ENCODE results near the gene IRF2BP2. TPM values are rescaled to one million over a fixed set of nuclear protein-coding genes. Genes with fewer than 3 reads are reported as not detected.
"Not testable (repeated sequence)": the region's sequence is repeated elsewhere in the genome, so short reads cannot be mapped to it uniquely, and the experiment has no call there.

IRF2BP2 gene
- total and polyA plus RNA-seq, 4 donors: 36.9 to 148 (median 107) TPM

DNA sequence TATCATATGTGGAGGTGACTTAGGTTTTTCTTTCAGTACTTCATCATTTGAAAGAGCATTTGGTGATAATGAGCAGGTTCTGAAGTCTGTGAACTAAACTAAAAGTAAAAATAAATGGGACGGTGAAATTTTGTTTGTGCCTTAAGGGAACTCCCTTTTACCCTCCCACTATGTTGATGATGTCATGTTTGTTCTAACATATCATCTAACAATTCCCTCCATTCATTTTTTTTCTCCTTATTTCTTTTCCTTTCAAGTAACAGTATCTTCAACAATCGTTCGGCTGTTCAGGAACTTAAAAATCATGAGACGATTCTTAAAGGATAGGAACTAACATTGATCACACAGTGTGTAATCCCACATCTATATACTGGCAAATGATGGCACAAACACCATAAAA is 30.0 kb upstream of the IRF2BP2 start:
- DNase-seq (no peak), ATAC-seq (ENCODE audit: low FRiP score) (no peak)
- H3K27ac ChIP-seq (ENCODE audit: low read depth in 1 of 2, low read length in 2 of 2): no peak overlapping the region
- no peaks in the 10 kb centered on the region for H3K9me3 ChIP-seq (ENCODE audit: control insufficient read depth, low read length)
- intact Hi-C loops (cut with DNase I): no loop called here
- H3K27me3 ChIP-seq (ENCODE audit: control insufficient read depth in 1 of 2, insufficient read depth in 2 of 2, low read length in 1 of 2): no peaks in the 10 kb centered on the region
- 84 to 87% methylated on average over 4 of the region's 4 CpGs for WGBS, 2 donors
- no peaks in the 10 kb centered on the region for H3K4me1 ChIP-seq (ENCODE audit: control insufficient read depth in 1 of 2, insufficient read depth in 2 of 2, low read length in 2 of 2)
- H3K4me3 ChIP-seq (ENCODE audit: low read length in 2 of 2): no peak overlapping the region
- no peaks in the 10 kb centered on the region for H3K36me3 ChIP-seq (ENCODE audit: control insufficient read depth in 1 of 2, insufficient read depth in 2 of 2, low read length in 1 of 2)

DNA sequence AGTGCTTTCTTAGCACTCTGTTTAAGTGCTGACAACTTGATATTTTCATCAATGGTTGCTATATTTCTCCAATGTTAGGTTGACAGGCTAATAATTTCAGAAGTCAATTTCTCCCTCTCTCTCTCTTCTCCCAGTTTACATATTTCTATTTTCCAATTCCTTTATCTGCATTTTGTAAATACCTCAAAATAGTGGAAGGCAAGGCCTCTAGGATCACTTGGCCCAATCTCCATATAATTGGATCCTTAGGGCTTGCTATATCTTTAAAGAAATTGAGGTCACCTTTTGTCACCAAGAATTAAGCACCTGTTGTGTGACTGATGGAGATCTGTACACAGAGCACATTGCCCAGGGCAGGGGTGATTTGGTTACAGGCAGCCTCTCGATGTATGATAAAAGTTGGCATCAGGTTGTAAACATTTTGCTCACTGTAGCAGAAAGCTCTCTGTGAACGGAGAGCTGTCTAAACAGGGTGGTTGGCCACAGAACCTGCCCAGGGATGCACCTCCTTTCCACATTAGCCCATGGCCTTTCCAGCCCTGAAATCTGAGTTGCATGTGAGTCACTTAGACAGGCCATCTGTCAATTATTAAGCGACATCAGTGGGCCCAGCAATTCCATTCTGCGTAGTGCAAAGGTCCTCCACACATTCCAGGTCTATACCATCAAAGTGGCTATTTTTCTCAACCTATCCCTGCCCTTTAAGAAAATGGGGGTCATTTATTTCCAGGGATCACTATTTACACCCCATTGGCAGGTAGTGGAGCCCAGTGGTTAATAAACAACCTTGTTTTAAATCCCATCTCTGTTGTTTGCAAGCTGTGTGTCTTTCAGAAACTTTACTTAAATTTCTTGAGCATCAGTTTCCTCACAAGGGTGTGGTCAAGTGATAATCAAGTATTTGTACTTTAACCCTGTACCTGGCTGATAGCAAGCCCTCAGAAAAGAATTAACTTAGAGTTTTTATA is 29.1 kb upstream of the IRF2BP2 start:
- WGBS, 2 donors: 93% methylated on average over 4 of the region's 4 CpGs
- intact Hi-C loops (cut with DNase I): no loop called here

DNA sequence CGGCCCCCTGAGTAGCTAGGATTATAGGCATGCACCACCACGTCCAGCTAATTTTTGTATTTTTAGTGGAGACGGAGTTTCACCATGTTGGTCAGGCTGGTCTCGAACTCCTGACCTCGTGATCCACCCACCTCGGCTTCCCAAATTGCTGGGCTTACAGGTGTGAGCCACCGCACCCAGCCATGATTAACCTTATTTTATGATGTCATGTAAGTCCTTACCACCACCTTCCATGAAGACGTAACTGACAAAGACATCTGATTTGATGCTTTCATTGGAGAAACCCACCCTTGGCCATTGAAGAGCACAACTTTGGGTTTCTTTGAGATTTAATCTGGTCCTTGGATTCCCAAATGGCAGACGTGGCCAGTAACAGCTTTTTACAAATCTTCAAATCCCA is 24.9 kb upstream of the IRF2BP2 start:
- not testable (repeated sequence) for H3K27ac ChIP-seq (ENCODE audit: low read depth in 1 of 2, low read length in 2 of 2); ATAC-seq (ENCODE audit: low FRiP score); H3K27me3 ChIP-seq (ENCODE audit: control insufficient read depth in 1 of 2, insufficient read depth in 2 of 2, low read length in 1 of 2); H3K4me1 ChIP-seq (ENCODE audit: control insufficient read depth in 1 of 2, insufficient read depth in 2 of 2, low read length in 2 of 2); H3K36me3 ChIP-seq (ENCODE audit: control insufficient read depth in 1 of 2, insufficient read depth in 2 of 2, low read length in 1 of 2); H3K9me3 ChIP-seq (ENCODE audit: control insufficient read depth, low read length); DNase-seq; H3K4me3 ChIP-seq (ENCODE audit: low read length in 2 of 2)
- 88 to 96% methylated on average over 9 of the region's 9 CpGs for WGBS, 2 donors
- intact Hi-C loops (cut with DNase I): loop anchor here in 1 of 2 donors (5.0 kb wide), 1 partner anchor 37 kb away; no protein-coding TSS in a partner anchor

More for the DNA sequence above, 29.1 kb upstream of the IRF2BP2 start:
- no peaks in the 10 kb centered on the region for H3K27me3 ChIP-seq (ENCODE audit: control insufficient read depth in 1 of 2, insufficient read depth in 2 of 2, low read length in 1 of 2)
- H3K4me3 ChIP-seq (ENCODE audit: low read length in 2 of 2): no peak overlapping the region
- no peak for DNase-seq
- H3K9me3 ChIP-seq (ENCODE audit: control insufficient read depth, low read length): no peaks in the 10 kb centered on the region
- H3K36me3 ChIP-seq (ENCODE audit: control insufficient read depth in 1 of 2, insufficient read depth in 2 of 2, low read length in 1 of 2): no peaks in the 10 kb centered on the region
- no peaks in the 10 kb centered on the region for H3K4me1 ChIP-seq (ENCODE audit: control insufficient read depth in 1 of 2, insufficient read depth in 2 of 2, low read length in 2 of 2)
- ATAC-seq (ENCODE audit: low FRiP score): no peak
- H3K27ac ChIP-seq (ENCODE audit: low read depth in 1 of 2, low read length in 2 of 2): no peak overlapping the region

DNA sequence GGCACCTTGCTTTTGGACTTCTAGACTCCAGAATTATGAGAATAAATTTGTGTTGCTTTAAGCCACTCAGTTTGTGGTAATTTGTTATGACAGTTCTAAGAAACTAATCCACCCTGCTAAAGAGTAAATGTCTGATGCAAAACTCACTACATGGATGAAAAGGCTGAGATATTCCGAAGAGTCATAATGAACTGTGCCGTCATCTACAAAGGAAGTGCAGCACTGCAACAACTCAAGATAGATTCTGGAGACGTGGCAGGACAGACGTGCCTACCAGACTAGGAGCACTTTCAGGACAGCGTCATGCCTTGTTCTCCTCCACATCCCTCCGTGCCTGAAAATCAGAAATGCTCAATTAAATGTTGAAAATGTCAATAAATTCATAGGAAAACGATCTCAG is 24.4 kb upstream of the IRF2BP2 start:
- H3K36me3 ChIP-seq (ENCODE audit: control insufficient read depth in 1 of 2, insufficient read depth in 2 of 2, low read length in 1 of 2): no peaks in the 10 kb centered on the region
- no peak for ATAC-seq (ENCODE audit: low FRiP score)
- no peak overlapping the region for H3K4me3 ChIP-seq (ENCODE audit: low read length in 2 of 2)
- no peak overlapping the region for H3K27ac ChIP-seq (ENCODE audit: low read depth in 1 of 2, low read length in 2 of 2)
- intact Hi-C loops (cut with DNase I): loop anchor here in 1 of 2 donors (5.0 kb wide), 1 partner anchor 38 kb away; no protein-coding TSS in a partner anchor
- 86 to 93% methylated on average over 7 of the region's 7 CpGs for WGBS, 2 donors
- no peak for DNase-seq
- no peaks in the 10 kb centered on the region for H3K9me3 ChIP-seq (ENCODE audit: control insufficient read depth, low read length)
- no peaks in the 10 kb centered on the region for H3K27me3 ChIP-seq (ENCODE audit: control insufficient read depth in 1 of 2, insufficient read depth in 2 of 2, low read length in 1 of 2)
- no peaks in the 10 kb centered on the region for H3K4me1 ChIP-seq (ENCODE audit: control insufficient read depth in 1 of 2, insufficient read depth in 2 of 2, low read length in 2 of 2)

DNA sequence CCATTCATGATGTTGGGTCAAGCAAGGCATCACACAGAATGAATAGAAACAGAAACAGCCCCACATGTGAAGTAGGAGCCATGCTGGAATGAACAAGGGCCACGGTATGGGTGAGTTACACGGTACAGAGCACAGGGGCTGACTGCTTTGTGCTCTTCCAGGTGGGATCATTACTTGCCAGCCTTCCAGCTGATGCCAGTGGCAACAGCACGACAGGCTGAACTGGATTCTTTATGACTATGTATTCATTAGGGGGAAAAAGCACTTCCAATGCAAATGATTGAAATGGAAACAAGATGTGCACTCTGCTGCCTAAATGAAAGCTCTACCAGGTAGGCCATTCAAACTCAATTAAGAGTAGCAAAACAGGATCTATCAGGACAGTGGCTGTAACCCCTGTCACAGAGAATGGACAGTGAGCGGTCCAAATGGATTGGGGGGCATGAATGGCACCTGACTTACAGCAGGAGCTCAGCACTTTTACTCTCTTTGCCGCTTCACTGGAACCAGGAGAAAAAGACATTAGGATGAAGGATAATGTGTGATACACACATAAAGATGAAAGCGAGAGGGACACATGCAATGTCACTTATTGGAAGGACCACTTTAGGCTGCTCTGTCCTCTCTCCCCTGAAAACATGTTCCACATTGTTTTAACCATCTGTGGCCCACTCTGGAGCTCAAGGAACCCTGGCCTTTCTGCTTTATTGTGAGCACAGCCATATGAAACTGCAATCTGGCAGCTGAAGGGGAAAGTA is 23.4 kb upstream of the IRF2BP2 start:
- H3K4me3 ChIP-seq (ENCODE audit: low read length in 2 of 2): no peak overlapping the region
- WGBS, 2 donors: 95 to 98% methylated on average over 6 of the region's 6 CpGs
- H3K9me3 ChIP-seq (ENCODE audit: control insufficient read depth, low read length): no peaks in the 10 kb centered on the region
- no peaks in the 10 kb centered on the region for H3K27me3 ChIP-seq (ENCODE audit: control insufficient read depth in 1 of 2, insufficient read depth in 2 of 2, low read length in 1 of 2)
- H3K4me1 ChIP-seq (ENCODE audit: control insufficient read depth in 1 of 2, insufficient read depth in 2 of 2, low read length in 2 of 2): no peaks in the 10 kb centered on the region
- H3K36me3 ChIP-seq (ENCODE audit: control insufficient read depth in 1 of 2, insufficient read depth in 2 of 2, low read length in 1 of 2): no peaks in the 10 kb centered on the region
- no peak for ATAC-seq (ENCODE audit: low FRiP score)
- H3K27ac ChIP-seq (ENCODE audit: low read depth in 1 of 2, low read length in 2 of 2): no peak overlapping the region
- DNase-seq: no peak
- intact Hi-C loops (cut with DNase I): loop anchor here in 1 of 2 donors (5.0 kb wide), 1 partner anchor 39 kb away; no protein-coding TSS in a partner anchor

DNA sequence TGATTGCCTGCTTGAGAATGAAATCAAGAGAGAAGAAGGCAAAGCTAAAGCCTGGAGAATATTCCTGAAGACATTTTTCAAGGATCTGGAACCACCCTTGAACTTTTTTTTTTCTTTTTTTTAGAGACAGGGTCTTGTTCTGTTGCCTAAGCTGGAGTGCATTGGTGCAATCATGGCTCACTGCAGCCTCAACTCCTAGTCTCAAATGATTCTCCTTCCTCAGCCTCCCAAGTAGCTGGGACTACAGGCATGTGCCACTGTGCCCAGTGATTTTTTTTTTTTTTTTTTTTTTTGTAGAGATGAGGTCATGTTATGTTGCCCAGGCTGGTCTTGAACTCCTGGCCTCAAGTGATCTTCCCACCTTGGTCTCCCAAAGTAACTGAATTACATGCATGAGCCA is 22.2 kb upstream of the IRF2BP2 start:
- no peak for ATAC-seq (ENCODE audit: low FRiP score)
- DNase-seq: no peak
- Histone ChIP-seq H3K27ac (ENCODE audit: low read depth in 1 of 2, low read length in 2 of 2) (no peak overlapping the region), H3K4me1 (ENCODE audit: control insufficient read depth in 1 of 2, insufficient read depth in 2 of 2, low read length in 2 of 2) (no peaks in the 10 kb centered on the region), H3K4me3 (ENCODE audit: low read length in 2 of 2) (no peak overlapping the region), H3K36me3 (ENCODE audit: control insufficient read depth in 1 of 2, insufficient read depth in 2 of 2, low read length in 1 of 2) (no peaks in the 10 kb centered on the region), H3K9me3 (ENCODE audit: control insufficient read depth, low read length) (no peaks in the 10 kb centered on the region), H3K27me3 (ENCODE audit: control insufficient read depth in 1 of 2, insufficient read depth in 2 of 2, low read length in 1 of 2) (no peaks in the 10 kb centered on the region)
- intact Hi-C loops (cut with DNase I): loop anchor here in 1 of 2 donors (5.0 kb wide), 1 partner anchor 40 kb away; no protein-coding TSS in a partner anchor

DNA sequence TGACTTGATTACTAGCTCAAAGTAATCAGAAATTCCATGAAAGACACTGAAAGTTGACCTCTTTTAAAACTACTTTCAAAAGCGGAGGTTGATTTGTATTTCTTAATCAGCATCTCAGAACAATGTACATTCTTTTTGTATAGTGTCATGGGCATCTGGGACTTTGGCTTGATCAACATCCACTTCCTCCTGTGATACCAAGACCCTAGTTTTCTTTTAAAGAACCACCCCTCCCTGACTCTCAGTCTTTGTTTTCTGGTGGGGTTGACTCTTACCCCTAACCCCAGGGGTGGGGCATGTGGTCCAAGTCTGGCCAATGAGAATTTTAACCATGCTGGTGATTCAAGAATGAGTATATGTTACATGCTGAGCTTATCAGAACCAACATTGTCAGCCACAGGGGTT is 21.7 kb upstream of the IRF2BP2 start:
- intact Hi-C loops (cut with DNase I): loop anchor here in 1 of 2 donors (5.0 kb wide), 1 partner anchor 41 kb away; no protein-coding TSS in a partner anchor
- Histone ChIP-seq H3K9me3 (ENCODE audit: control insufficient read depth, low read length) (no peaks in the 10 kb centered on the region), H3K4me3 (ENCODE audit: low read length in 2 of 2) (no peak overlapping the region), H3K4me1 (ENCODE audit: control insufficient read depth in 1 of 2, insufficient read depth in 2 of 2, low read length in 2 of 2) (no peaks in the 10 kb centered on the region), H3K27me3 (ENCODE audit: control insufficient read depth in 1 of 2, insufficient read depth in 2 of 2, low read length in 1 of 2) (no peaks in the 10 kb centered on the region), H3K27ac (ENCODE audit: low read depth in 1 of 2, low read length in 2 of 2) (no peak overlapping the region), H3K36me3 (ENCODE audit: control insufficient read depth in 1 of 2, insufficient read depth in 2 of 2, low read length in 1 of 2) (no peaks in the 10 kb centered on the region)
- WGBS, 2 donors: 13 to 17% methylated on average over 1 of the region's 1 CpG
- ATAC-seq (ENCODE audit: low FRiP score) (peak; percentile 41), DNase-seq (no peak)

DNA sequence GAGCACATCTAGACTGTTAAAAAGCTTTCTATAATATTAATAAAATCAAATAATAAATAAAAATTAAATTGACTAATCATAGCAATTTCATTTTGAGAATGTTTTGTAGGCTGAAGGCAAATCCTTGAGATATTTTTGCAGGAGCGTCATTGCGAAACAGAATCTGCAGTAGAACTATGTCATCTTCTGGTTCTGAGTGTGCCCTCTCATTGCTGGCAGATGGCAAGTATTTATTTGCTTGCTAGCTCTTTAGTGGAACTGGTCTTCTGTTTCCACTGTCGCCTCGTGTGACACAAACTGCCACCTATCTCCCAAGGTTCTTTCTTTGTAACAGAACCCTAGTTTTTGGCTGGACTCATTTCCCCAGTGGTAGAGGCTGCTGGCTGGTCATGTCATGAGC is 19.0 kb upstream of the IRF2BP2 start:
- intact Hi-C loops (cut with DNase I): no loop called here
- no peak for ATAC-seq (ENCODE audit: low FRiP score)
- Histone ChIP-seq H3K4me1 (ENCODE audit: control insufficient read depth in 1 of 2, insufficient read depth in 2 of 2, low read length in 2 of 2) (peaks cover 0 to 9% of the 10 kb centered on the region in 2 donors), H3K36me3 (ENCODE audit: control insufficient read depth in 1 of 2, insufficient read depth in 2 of 2, low read length in 1 of 2) (no peaks in the 10 kb centered on the region), H3K27ac (ENCODE audit: low read depth in 1 of 2, low read length in 2 of 2) (no peak overlapping the region), H3K4me3 (ENCODE audit: low read length in 2 of 2) (no peak overlapping the region), H3K27me3 (ENCODE audit: control insufficient read depth in 1 of 2, insufficient read depth in 2 of 2, low read length in 1 of 2) (no peaks in the 10 kb centered on the region), H3K9me3 (ENCODE audit: control insufficient read depth, low read length) (no peaks in the 10 kb centered on the region)
- 84% methylated on average over 4 of the region's 4 CpGs for WGBS, 2 donors
- DNase-seq: no peak

All from aorta (tissue), 5 donors.